Ishikawa (cell line): ENCODE measurements around the gene LINGO3.

ENCODE experiments used
- CEBPB ChIP-seq: IDR thresholded peaks from 2 replicates; pipeline ENCODE4 v1.6.1; 2012
- CREB1 ChIP-seq: IDR thresholded peaks from 2 replicates; pipeline ENCODE4 v1.6.1; 2012; ENCODE audit warnings: low read depth
- EP300 ChIP-seq: IDR thresholded peaks from 2 replicates; pipeline ENCODE4 v1.6.1; 2012; ENCODE audit warnings: borderline replicate concordance
- FOXM1 ChIP-seq: IDR thresholded peaks from 2 replicates; pipeline ENCODE4 v1.6.1; 2012; ENCODE audit warnings: low read depth, borderline replicate concordance
- RAD21 ChIP-seq: IDR thresholded peaks from 2 replicates; pipeline ENCODE4 v1.6.1; 2012; ENCODE audit warnings: low read depth
- TAF1 ChIP-seq: IDR thresholded peaks from 2 replicates; pipeline ENCODE4 v1.6.1; 2012; ENCODE audit warnings: low read depth, mild to moderate bottlenecking
- TCF12 ChIP-seq: IDR thresholded peaks from 2 replicates; pipeline ENCODE4 v1.6.1; 2012; ENCODE audit warnings: low read depth
- YY1 ChIP-seq: IDR thresholded peaks from 2 replicates; pipeline ENCODE4 v1.6.1; 2012; ENCODE audit warnings: low read depth
- ZBTB7A ChIP-seq: IDR thresholded peaks from 2 replicates; pipeline ENCODE4 v1.6.1; 2012; ENCODE audit warnings: low read depth
- TF ChIP-seq, protein P1 (sequence below): IDR thresholded peaks from 2 replicates; pipeline ENCODE4 v1.6.1; 2012
- TF ChIP-seq, protein P2 (sequence below): IDR thresholded peaks from 2 replicates; pipeline ENCODE4 v1.6.1; 2012; ENCODE audit warnings: low read depth, mild to moderate bottlenecking
- TF ChIP-seq, protein P3 (sequence below): IDR thresholded peaks from 2 replicates; pipeline ENCODE4 v1.6.1; 2012

DNA sequence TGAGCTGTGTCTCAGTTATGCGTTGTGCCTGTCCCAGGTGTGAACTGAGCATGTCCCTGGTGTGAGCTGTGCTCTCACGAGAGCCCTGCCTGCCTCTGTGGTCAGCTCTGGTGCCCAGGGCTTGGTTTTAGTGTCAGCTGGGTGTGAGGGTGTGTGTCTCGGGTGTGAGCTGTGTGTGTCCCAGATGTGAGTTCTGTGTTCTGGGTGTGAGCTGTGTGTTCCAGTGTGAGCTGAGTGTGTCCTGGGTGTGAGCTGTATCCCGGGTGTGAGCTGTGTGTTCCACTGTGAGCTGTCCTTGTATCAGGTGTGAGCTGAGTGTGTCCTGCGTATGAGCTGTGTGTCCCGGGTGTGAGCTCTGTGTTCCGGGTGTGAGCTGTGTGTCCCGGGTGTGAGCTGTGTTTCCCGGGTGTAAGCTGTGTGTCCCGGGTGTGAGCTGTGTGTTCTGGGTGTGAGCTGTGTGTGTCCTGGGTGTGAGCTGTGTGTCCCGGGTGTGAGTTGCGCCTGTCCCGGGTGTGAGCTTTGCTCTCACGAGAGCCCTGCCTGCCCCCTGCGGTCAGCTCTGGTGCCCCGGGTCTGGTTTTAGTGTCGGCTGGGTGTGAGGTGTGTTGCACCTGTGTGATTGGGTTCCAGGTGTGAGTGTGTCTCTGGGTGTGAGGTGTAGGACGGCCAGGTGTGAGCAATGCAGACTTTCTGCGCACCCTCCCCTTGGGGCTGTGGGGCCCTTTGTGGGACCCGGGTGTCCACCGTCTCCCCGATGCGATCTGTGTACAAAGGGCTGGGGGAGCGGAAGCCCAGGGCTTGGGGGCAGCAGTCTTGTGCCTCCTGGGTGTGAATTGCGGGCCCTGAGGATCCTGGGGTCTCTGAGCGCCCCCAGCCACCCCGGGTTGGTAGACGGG lies 18.9 kb downstream of the LINGO3 start:
- TF ChIP-seq TCF12, result no peak
- no peak for TF ChIP-seq RAD21
- TF ChIP-seq YY1, result no peak
- no peak for TF ChIP-seq TAF1
- TF ChIP-seq, protein P1, sequence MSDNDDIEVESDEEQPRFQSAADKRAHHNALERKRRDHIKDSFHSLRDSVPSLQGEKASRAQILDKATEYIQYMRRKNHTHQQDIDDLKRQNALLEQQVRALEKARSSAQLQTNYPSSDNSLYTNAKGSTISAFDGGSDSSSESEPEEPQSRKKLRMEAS, result no peak
- no peak for TF ChIP-seq CEBPB
- TF ChIP-seq, protein P2, sequence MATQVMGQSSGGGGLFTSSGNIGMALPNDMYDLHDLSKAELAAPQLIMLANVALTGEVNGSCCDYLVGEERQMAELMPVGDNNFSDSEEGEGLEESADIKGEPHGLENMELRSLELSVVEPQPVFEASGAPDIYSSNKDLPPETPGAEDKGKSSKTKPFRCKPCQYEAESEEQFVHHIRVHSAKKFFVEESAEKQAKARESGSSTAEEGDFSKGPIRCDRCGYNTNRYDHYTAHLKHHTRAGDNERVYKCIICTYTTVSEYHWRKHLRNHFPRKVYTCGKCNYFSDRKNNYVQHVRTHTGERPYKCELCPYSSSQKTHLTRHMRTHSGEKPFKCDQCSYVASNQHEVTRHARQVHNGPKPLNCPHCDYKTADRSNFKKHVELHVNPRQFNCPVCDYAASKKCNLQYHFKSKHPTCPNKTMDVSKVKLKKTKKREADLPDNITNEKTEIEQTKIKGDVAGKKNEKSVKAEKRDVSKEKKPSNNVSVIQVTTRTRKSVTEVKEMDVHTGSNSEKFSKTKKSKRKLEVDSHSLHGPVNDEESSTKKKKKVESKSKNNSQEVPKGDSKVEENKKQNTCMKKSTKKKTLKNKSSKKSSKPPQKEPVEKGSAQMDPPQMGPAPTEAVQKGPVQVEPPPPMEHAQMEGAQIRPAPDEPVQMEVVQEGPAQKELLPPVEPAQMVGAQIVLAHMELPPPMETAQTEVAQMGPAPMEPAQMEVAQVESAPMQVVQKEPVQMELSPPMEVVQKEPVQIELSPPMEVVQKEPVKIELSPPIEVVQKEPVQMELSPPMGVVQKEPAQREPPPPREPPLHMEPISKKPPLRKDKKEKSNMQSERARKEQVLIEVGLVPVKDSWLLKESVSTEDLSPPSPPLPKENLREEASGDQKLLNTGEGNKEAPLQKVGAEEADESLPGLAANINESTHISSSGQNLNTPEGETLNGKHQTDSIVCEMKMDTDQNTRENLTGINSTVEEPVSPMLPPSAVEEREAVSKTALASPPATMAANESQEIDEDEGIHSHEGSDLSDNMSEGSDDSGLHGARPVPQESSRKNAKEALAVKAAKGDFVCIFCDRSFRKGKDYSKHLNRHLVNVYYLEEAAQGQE, result no peak
- TF ChIP-seq, protein P3, sequence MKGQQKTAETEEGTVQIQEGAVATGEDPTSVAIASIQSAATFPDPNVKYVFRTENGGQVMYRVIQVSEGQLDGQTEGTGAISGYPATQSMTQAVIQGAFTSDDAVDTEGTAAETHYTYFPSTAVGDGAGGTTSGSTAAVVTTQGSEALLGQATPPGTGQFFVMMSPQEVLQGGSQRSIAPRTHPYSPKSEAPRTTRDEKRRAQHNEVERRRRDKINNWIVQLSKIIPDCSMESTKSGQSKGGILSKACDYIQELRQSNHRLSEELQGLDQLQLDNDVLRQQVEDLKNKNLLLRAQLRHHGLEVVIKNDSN, result no peak
- TF ChIP-seq CREB1, result no peak
- TF ChIP-seq FOXM1, result no peak
- no peak for TF ChIP-seq EP300
- no peak for TF ChIP-seq ZBTB7A
